ENCODE measurements around the gene GALR3.

Gene GALR3

DNA sequence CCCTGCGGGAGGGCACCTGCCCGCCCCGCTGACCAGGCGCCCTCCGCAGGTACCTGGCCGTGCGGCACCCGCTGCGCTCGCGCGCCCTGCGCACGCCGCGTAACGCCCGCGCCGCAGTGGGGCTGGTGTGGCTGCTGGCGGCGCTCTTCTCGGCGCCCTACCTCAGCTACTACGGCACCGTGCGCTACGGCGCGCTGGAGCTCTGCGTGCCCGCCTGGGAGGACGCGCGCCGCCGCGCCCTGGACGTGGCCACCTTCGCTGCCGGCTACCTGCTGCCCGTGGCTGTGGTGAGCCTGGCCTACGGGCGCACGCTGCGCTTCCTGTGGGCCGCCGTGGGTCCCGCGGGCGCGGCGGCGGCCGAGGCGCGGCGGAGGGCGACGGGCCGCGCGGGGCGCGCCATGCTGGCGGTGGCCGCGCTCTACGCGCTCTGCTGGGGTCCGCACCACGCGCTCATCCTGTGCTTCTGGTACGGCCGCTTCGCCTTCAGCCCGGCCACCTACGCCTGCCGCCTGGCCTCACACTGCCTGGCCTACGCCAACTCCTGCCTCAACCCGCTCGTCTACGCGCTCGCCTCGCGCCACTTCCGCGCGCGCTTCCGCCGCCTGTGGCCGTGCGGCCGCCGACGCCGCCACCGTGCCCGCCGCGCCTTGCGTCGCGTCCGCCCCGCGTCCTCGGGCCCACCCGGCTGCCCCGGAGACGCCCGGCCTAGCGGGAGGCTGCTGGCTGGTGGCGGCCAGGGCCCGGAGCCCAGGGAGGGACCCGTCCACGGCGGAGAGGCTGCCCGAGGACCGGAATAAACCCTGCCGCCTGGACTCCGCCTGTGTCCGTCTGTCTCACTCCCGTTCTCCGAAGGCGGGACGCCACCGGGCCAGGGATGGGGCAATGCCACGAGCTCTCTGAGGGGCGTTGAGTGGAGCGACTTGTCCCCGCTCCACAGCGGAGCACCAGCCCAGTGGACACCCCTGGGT is 1.8 kb downstream of the GALR3 start:
- no peak for DNase-seq (ENCODE audit: low read depth in 2 of 2)

DNA sequence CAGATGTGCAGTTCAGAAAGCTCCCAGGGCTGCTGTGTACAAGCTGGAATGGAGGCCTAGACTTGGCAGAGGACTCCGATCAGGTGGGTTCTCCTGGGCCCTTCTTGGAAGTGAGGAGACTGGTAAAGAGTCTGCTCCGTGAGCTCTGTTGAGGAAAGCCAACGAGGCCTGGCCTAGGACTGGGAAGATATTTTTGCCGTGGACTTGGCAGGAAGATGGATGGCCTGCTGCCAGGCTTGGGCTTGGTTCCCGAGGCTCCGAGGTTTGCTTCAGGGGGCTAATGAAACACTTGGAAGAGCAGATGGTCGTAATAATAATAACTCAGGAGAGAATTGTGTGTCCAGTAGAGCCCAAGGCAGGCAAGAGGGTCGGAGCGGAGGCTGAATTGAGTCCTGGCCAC is 3.9 kb downstream of the GALR3 start:
- DNase-seq (ENCODE audit: low read depth in 2 of 2): no peak

DNA sequence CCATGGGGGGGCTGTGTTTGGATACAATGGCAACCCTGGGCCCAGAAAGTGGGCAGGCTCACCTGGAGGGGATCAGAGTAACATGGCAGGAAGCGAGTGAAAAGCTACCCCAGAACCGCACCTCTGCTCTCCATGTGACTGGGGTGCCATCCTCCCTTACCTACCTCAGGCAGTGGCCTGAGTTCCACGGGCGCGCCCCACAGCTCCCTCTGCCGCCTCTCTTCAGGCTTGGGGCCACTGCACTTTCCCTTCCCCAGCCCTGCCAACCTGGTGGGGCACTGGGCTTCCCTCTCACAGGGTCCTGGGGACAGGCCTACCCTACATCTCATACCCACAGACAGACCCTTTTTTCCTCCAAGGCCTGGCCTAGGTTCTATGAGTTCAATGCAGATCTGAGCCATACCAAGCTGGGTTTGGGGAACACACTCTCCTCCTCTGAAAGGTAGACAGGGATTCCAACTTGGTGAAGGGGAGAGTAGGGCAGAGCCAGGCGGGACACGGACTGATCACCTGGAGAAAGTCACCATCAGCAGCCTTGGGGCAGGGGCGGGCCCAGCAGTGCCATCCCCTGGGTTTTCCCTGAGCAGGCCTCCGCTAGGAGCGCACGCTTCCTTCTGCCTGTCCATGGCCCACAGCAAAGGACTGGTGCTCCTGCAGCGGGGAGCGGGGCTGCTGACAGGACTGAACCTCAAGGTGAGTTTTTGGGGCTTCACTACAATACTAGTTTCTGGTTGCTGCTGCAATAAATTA is 7.1 kb downstream of the GALR3 start:
- DNase-seq (ENCODE audit: low read depth in 2 of 2): no peak

DNA sequence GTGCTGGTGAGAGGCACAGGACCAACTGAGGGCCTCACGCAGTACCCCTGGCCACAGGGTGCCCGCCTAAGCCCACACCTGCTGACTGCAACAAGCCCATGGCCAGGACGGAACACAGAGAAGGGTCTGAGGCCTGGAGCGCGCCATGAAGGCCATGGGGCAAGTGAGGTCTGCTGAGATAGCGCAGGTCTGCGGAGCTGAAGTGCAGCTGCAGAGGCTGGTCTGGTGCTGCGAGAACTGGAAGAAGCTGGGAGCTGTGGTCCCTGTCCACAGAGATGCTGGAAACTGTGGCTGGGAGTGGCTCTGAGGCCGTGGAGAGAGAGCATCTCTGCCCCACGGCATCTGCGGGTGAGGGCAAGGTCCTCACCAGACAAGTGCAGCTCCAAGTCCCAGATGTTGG is 8.3 kb downstream of the GALR3 start:
- no peak for DNase-seq (ENCODE audit: low read depth in 2 of 2)

DNA sequence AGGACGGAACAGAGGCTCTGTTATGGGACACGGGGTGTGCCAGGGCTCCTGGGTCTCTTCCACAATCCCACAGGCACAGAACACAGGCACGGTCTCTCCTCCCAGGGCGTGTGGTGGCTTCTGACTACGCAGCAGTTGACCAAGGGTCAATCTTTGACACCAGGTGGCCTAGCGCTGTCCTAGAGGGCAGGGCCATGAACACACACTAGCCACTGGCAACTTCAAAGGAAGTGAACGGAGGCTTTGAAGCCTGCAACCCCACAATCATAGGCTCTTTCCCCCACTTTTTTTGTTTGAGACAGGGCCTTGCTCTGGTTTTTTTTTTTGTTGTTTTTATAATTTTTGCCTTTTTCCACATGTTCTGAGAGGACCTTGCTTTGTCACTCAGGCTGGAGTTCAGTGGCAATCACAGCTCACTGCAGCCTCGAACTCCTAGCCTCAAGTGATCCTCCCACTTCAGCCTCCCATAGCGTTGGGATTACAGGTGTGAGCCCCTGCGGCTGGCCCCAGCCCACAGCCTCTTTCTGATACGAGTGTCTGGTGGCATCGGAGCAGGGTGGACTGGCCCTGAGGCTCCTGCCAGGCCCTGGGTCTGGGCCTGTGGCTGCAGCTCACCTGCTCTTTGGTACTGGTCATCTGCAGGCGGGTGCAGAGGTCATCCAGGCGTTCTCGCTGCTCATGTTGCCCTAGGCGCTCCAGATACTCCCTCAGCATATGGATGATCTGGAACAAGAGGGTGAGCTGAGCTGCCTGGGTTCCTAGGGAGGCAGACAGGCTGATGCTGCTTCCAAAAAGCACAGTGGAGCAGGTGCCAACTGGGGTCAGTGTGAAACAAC is 9.1 kb downstream of the GALR3 start:
- no peak for DNase-seq (ENCODE audit: low read depth in 2 of 2)

DNA sequence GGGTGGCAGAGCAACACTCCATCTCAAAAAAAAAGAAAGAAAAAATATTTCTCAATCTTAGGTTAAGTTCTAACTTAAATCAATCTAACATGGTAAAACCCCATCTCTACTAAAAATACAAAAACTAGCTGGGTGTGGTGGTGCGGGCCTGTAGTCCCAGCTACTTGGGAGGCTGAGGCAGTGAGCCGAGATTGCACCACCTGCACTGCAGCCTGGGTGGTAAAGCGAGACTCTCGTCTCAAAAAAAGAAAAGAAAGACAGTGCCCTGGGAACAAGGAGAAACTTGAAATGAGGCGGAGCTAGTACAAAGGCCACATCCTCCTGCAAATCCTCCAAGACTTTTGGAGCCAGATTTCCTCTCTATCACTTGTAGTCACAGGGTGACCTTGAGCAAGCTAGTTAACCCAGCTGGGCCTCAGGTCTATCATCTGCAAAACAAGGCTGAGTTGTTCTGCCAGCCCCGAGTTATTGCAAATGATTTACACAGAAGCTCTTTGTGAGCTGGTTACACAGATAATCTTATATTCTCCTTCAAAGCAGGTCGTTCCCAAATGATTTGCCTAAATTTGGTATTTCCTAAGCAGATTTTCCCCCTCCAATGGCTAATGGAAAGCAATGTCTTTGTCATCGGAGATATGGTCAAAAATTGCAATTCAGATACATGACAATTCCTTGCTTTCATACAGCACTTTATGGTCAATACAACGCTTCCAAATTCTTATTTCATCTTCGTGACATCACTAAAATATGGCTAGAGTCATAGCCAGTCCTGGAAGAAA is 19.0 kb downstream of the GALR3 start:
- no peak for DNase-seq (ENCODE audit: low read depth in 2 of 2)

DNA sequence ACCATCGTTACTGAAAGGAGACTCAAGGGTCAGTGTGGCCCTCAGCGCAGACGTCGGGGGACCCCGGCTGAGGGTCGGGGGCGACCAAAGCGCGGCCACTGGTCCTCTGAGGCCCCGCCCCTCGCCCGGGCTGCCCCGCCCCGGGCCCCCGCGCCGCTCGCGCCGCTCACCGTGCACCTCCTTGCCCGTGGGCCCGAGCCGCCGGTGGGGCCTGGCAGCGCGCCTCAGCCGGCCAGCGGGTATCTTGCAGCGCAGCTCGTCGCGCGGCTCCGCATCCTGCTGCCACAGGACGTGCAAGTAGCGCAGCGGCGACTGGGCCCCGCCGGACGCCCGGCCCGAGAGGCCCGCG is 20.5 kb downstream of the GALR3 start:
- DNase-seq (ENCODE audit: low read depth in 2 of 2): peak; percentile 22 to 44

DNA sequence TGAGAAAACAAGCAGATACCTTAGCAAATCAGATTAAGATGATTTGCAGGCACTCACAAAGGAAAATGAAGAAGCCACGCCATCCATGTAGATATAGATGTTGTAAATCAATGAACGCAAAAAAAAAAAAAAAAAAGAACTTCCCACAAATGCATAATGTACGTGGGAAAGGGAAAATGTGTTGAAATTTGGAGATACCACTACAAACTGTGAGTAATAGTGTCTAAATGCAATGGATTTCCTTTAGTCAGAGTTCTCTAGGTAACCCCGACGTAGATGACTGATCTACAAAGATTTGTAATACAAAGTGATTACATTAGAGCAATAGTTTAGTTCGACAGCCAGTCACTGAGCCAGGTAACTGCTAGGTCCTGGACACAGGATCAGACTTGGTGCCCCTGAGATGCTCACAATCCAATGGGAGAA is 21.7 kb downstream of the GALR3 start:
- DNase-seq (ENCODE audit: low read depth in 2 of 2): no peak

DNA sequence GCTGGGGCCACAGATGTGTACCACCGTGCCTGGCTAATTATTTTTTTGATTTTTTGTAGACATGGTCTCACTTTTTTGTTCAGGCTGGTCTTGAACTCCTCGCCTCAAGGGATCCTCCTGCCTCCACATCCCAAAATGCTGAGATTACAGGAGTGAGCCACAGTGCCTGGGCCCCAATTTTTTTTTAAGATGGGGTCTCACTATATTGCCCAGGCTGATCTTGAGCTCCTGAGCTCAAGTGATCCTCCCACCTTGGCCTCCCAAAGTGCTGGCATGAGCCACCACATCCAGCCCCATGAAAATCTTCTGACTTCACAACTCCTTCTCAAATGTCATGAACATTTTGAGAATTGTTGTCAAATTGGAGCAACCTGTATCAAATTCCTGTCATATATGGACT is 23.3 kb downstream of the GALR3 start:
- DNase-seq (ENCODE audit: low read depth in 2 of 2): no peak

DNA sequence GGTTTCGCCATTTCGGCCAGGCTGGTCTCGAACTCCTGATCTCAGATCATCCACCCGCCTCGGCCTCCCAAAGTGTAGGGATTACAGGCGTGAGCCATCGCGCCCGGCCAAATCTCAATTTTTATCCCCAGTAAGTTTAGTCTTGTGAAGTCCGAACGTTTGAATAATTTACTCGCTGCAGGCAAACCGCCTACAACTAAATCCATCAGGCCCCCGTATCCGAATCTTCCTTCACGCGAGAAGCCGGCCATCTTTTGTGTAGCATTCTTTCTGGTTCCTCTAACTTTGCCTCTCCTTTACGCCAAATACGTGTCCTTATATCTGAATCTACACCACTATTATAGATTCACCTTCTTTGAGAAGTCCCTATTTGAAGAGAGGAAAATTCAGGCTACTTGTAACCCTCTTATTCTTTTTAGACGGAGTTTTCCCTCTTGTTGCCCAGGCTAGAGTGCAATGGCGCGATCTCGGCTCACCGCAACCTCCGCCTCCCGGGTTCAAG is 25.5 kb downstream of the GALR3 start:
- DNase-seq (ENCODE audit: low read depth in 2 of 2): no peak

DNA sequence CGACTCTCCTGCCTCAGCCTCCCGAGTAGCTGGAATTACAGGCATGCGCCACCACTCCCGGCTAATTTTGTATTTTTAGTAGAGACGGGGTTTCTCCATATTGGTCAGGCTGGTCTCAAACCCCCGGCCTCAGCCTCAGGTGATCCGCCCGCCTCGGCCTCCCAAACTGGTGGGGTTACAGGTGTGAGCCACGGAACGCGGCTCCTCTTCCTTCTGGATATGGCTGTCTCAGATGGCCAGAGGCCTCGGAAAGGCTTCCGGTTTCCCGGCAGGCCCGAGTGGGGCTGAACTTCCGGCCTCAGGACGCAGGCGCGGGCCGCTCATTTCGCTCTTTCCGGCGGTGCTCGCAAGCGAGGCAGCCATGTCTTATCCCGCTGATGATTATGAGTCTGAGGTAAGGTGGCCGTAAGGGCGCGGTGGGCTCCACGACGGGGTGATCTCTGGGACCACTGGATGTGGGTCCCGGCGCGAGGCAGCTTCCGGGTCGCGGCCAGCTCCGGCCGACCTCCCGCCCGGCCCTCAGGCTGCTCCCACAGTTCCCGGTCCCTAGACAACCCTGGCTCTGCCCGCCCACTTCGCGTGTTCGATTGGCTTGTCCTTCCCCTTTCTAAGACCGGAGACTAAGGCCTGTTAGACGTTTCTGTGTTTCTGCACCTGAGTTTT is 26.0 kb downstream of the GALR3 start, which contains the start of gene EIF3L:
Gene EIF3L (plus strand): TSS at position 331 of the 663 bp plus-strand sequence. CDS start 31 bp downstream, at position 362.
- peak; percentile 85 to 88 for DNase-seq (ENCODE audit: low read depth in 2 of 2)

DNA sequence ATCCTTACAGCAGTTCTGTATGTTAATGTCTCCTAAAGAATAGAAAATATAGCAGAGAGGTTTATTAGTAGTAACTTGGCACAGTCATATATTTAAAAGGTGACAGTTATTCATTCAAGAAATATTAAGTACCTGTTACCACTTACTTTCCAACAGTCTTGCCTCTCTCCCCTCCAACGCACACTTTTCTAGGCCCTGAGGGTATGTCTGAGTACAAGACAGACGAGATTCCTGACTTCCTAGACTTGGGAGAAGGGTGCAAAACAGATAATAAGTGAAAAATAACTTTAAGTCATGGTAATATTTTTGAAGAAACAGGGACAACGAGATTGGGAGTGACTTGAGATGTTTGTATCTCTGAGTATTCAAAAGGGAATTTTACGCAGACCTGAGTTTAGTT is 27.6 kb downstream of the GALR3 start:
- DNase-seq (ENCODE audit: low read depth in 2 of 2): no peak

DNA sequence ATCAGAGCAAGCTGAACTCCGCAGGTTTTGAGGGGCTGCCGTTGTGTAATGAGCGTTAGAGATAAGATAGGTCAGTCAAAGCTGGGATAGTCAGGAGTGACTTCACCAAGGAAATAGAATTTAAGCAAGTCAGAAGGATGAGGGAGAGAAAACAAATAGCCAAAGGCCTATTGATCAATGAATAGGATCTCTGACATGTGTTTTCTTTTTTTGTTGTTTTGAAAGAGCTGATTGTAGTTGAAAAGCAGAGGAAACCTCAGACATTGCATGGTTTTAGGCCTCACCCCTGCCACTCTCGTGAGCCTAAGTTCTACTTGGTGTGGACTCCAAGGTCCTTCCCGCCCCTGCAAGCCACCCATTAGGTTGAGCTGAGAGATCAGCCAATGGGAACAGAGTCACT is 29.2 kb downstream of the GALR3 start:
- no peak for DNase-seq (ENCODE audit: low read depth in 2 of 2)

DNA sequence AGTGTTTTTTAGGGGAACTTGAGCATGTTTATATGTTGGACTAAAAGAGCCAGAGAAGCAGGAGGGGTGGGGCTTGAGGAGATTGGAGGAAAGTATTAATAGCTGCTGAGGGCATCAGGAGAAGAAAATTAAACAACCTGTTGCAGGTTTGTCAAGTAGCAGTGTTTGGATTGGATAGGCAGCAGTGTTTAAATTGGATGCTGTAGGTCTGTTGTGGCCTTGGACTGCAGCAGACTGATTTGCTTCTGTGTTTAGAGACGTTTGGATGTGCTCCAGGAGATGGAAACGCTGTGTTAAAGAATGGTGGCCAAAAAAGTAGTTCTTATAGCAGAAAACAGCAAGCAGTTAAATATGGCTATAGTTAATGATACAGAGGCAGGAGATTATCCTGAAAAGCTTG is 31.8 kb downstream of the GALR3 start:
- no peak for DNase-seq (ENCODE audit: low read depth in 2 of 2)

DNA sequence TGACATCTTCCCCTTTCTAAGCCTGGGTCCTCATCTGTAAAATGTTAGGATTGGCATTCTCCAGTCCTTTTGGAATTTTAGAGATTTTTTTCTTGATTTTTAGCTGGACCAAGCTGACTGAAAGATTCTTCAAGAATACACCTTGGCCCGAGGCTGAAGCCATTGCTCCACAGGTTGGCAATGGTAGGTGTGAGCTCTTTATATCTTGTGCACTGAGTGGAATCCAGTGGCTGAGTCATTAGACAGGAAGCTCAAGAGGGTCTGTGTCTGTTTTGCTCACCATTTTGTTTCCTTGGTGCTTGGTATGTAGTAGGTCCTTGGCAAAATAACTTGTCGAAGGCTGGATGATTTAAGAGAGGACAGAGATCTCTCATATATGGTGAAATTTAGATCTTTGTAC is 32.3 kb downstream of the GALR3 start:
- DNase-seq (ENCODE audit: low read depth in 2 of 2): no peak

DNA sequence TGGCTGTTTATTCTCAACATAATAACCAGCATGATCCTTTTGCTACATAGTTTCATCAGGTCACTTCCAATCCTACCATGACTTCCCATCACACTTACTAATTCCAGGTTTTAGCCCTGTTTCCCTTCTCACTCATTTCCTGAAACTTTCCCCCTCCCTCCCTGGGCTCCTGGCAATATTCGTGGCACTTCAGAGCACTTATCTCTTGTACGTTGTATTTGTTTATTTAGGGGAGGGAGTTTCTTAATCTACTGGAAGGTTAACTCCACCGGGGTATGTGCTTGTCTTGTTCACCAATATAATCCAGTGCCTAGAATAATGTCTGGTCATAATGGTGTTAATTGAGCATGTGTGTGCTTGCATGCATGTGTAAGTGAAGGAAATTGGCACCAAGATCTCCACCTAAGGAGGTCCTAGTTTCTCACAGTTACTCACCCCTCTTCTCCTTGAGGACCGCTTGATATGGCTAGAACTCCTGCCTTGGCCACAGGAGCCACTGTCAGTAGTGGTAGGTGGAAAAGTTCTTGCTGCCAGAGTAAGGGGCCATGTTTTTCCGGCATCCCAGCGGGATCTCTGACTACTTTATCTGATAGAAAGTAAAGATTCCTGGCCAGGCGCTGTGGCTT is 37.7 kb downstream of the GALR3 start:
- no peak for DNase-seq (ENCODE audit: low read depth in 2 of 2)

DNA sequence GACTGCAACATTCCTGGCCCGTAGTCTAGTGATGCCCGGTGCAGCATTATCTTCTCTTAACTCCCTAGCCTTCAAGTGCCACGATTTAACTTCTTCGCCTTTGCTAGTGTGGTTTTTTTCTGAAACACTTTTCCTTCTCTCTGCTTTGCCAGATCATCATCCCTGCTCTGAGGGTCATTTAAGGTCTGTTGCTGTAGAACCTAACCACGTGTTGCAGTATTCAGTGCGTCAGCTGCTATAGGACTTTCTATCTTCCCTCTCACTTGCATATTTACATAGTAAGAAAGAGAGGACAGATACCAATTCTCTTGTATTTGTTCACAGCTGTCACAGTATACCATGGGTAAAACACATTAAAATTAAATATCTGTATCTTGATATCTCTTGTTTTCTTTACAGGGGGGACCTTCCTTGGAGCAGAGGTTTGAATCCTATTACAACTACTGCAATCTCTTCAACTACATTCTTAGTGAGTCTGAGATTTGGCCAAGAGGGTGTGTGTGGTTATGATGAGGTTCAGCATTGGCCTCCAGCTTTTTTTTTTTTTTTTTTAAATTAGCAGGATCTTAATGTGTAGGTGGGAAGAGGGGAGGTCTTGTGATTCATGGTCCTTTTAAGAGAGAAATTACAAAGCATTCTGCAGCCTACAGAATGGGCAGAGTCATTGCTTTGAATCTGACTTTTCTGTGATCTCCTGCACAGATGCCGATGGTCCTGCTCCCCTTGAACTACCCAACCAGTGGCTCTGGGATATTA is 39.6 kb downstream of the GALR3 start:
- DNase-seq (ENCODE audit: low read depth in 2 of 2): no peak

DNA sequence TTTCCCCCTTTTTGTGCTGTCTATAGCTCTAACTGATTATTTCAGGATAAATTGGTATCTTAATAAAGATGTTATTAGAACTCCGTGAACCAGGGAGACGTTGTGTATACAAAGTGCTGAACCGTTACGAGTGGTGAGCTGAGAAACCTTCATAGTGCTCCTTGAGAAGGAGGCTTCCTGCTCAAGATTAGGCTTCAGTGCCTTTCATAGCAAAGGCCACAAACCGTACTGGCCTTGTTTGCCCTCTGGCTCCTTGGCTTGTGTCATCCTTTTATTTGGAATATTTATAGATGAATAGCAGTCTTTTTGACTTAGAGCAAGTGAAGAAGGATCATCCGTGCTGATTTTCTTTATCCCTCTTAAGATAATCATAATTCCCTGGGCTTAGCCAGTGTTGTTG is 42.3 kb downstream of the GALR3 start:
- DNase-seq (ENCODE audit: low read depth in 2 of 2): no peak

DNA sequence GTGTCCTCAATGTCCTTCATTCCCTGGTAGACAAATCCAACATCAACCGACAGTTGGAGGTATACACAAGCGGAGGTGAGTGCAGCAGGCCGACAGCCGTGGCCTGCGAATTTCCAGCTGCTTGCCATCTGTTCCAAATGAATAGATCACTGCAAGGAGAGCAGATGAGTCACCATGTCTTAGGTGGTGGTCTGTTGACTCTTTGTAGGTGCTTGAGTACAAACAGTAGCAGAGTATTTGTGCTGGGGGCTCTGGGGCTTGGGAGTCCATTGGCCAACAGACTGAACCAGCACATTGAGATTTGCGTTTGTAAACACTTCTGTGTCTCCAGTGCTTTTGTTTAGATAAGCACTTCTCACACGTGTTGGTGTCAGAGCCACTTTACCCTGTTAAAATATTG is 47.1 kb downstream of the GALR3 start:
- DNase-seq (ENCODE audit: low read depth in 2 of 2): no peak
